ENCODE measurements around the gene MRPL34.

The MRPL34 gene

DNA sequence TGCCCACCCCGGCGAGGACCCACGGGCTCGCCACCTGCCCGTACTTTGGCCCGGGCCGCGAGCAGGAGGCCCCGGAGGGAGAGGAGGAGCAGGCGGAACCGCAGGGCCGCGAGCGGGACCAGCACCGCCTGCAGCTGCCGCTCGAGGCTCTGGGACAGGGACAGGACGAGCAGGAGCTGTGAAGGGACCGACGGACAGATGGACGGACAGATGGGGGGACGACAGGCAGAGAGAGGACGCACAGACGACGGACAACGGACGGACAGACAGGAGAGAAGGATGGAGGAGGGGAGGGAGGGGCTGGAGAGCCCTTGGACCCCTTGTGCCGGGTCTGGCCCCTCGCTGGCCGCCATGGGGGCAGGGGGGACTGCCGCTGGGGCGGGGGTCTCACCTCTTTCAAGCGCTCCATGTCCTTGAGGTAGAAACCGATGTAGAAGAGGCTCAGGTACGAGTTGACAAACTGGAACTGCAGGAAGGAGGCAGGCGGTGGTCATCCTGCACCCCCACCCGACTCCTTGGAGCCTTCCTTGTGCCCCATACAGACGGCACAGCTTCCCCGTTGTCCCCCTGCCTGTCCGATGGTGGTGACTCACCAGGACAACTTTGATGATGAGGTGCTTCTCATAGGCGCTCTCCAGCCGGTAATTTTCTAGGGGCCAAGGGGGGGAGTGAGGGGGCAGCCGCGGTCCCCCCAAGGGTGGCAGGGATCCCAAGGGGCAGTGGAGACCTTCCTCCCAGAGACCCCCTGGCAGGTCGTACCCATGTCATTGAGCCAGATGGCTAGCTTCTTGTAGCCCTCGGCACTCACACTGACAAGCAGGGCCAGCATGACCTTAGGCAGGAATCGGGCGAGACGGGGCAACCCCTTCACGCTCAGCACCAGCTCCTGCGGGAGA is 23.9 kb downstream of the MRPL34 start:
- no peak for FAIRE-seq

DNA sequence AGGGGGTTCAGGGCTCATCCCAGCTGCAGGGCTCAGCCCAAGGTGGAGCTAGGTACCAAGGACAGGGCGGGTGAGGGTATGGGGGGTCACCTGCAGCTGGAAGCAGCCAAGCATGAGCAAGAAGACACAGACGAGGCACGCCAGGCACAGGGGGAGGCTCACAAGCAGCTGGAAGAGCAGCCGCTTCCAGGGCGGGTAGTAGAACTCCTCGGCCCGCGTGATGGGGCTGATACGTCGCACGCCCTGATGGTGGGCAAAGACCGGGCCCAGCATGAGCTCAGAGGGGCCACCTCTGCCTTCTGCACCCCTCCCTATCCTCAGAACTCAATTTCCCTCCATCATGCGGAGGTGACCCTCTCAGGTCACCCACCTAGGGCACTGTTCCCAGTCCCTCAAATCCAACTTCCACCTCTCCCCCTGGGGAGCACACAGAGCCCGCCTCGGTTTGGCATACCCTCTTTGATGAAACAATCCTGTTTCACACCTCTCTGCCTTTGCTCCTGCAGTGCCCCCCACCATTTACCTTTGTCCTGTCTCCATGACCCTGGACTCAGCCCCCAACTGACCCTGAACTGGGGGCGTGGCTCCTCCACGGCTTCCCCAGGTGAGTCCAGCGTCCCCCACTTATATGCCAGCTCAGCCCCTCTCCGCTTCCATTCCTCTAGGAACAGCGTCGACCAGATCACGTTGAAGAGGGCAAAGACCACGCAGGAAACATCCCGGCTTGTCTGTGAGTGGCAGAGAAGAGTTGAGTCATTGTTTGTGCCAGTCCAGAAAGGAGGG is 24.8 kb downstream of the MRPL34 start:
- FAIRE-seq, result no peak

GRCh38 chr19:17331045-17331558 is 25.4 kb downstream of the MRPL34 start:
- no peak for FAIRE-seq

- FAIRE-seq, result no peak
Observed at GRCh38 chr19:17332360-17332676, 26.6 kb downstream of the MRPL34 start.

DNA sequence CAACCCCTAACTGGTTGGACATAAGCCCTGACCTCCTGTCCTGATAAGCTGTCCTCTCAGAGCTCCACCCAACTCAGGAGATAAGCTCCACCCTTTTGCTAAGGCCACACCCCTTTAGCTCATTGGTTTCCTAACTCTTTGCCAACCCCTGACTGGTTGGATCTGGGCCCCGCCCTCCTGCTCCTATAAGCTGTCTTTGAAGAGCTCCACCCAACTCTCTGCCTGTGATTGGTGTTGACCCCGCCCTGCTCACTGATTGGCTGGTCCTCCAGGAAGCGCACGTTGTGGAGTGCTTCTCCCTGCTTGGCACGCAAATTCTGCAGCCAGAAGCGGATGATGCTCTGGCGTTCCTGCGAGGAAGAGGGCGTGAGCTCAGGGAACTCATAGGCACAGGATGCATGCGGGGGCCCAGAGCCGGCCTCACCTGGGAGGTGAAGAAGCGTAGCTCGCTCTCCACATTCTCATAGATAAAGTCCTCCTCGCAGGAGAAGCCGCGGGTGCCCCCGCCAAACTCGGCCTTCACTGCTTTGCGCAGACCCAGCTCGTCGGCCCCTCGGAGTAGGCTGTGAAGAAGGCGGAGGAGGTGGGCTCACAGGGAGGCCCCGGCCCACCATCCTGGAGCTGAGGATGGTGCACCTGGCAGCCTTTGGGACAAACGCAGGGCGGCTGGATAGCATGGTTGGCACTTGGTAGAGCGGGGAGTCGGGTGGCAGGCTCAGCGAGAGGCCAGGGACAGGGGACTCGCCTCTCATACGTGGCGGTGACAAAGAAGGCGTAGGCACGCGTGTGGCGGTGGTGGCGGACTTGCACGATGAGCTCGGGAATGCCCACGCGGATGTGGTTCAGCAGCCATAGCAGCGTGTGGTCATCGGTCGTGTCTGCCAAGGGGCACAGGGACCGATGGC is 27.3 kb downstream of the MRPL34 start:
- no peak for FAIRE-seq

DNA sequence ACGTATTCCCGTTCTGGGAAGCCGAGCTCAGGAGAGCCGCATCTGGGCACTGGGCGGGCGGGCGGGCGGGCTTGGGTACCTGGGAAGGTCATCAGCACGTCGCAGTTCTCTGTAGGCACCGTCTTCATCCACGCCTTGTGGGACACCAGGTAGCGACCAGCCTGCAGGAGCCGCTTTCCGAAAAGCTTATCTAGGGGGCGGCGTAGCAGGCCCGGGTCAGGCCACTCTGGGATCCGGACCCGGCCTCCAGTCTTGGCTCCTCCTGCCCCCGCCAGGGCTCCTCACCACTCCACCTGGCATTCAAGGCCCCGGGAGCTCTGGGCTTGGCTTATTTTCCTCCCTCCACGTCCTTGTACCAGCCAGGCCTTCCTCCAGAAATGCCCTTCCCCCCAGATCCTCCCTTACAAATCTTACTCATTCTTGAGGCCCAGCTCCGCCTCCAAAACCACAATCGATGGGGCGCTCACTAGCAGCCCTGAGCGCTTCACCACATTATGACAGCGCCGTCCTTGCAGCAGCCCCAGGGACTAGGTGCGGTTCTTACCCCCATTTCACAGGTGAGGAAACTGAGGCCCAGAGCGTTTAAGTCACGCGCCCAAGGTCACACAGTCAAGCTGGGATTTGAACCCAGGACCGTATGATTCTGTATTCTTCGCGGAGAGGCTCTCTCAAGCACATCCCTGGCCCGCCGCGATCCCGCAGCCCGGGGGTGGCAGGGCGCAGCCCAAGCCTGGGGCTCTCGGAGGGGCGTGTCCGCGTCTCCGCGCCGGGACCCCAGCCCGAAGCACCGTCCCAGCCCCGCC is 28.1 kb downstream of the MRPL34 start:
- FAIRE-seq, result no peak

DNA sequence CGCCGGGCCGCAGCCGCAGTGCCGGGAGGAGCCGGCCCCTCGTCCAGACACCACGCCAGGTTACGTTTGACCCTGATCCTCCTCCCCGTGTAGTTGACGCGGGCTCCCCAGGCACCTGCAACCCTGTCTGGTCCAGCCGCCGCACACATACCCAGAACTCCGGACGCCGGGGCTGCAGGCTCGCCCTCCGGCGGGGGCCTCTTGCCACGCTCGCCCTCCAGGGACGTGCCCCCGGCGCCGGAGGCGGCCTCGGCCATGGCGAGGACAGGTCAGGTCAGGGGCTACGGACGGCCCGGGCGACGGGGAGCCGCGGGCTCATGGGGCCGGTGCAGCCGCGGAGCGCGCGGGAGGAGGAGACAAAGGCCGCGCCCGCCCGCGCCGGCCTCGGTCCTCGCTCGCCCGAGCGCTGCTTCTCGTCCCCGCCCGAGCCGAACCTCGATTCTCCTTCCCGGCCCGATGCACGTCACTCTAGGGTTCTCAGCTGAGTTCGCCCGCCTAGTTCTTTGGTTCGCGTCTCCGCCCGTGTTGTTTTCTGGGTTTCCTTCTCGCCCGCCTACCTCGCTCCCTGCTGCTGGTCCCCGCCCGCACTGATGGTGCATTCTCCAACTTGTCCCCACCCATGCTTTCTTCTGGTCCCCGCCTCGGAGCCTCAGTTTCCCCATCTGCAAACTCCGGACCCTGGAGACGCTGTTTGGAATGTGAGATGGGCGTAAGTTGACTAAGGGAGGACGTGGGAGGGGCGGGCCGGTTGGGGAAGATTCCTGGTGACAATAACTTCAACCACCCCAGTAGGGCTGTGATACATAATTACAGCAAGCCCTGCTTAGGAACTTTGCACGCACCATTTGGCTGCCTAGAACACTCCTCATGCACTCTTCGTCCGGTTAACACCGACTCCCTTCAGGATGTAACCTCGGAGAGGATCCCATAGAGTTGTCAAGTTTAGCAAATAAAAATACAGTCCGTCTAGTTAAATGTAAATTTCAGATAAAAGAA is 29.0 kb downstream of the MRPL34 start, which contains the start of gene ANO8:
ANO8 (minus strand) TSS at position 442 of the 996 bp plus-strand sequence; CDS start at position 257, 185 bp downstream.
- FAIRE-seq, result peak; percentile 86

GRCh38 chr19:17335575-17335974 is 29.9 kb downstream of the MRPL34 start:
- no peak for FAIRE-seq

- FAIRE-seq, result peak; percentile 98
Observed at GRCh38 chr19:17336872-17337674, 31.4 kb downstream of the MRPL34 start, which contains the start of gene GTPBP3. GTPBP3 (plus strand) TSS chr19:17337553; CDS start chr19:17337612, 59 bp downstream.

DNA sequence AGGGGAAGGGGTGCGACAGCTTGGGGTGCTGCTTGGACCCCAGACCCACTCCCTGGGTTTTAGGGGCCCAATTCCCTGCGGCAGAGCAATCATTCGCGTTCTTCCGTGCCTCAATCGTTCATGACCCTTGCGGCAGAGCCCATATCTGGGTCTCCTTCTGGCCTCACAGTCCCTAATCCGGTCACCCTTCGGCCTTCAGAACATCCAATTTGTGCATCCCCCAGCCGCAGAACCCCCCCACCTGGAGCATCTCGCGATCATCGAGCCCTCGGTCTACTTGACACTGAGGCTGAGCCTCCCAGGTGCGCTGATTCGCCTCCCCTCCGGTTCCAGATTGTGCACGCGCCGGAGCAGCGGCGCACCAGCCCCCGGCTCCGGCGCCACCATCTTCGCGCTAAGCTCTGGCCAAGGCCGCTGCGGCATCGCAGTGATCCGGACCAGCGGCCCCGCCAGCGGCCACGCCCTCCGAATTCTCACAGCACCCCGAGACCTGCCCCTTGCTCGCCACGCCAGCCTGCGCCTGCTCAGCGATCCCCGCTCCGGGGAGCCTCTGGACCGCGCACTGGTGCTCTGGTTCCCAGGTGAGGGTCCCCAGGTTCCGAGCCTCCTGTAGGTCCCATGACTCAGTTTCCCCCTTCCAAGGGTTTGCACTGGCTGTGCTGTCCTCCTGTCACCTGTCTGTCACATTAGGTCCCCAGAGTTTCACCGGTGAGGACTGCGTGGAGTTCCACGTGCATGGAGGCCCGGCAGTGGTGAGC is 32.2 kb downstream of the MRPL34 start:
- no peak for FAIRE-seq

DNA sequence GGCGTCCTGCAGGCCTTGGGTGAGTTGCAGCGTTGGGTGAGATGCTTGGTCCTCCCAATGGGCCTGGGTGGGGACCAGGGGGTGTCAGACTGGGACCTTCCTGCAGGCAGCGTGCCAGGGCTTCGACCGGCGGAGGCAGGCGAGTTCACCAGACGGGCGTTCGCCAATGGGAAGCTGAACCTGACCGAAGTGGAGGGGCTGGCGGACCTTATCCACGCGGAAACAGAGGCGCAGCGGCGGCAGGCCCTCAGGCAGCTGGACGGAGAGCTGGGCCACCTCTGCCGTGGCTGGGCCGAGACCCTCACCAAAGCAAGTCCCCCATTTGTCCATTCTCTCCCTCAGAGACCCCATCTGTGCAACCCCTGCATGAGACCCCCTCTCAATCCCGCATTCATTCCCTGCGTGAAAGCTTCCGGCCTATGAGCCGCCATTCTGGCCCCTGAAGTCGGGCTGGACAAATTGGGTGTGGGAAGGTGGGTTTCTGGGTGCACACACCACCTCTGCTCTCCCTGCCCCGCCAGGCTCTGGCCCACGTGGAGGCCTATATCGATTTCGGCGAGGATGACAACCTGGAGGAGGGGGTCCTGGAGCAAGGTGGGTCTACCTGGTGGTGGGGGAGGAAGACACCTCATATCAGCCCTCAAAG is 32.9 kb downstream of the MRPL34 start:
- no peak for FAIRE-seq

DNA sequence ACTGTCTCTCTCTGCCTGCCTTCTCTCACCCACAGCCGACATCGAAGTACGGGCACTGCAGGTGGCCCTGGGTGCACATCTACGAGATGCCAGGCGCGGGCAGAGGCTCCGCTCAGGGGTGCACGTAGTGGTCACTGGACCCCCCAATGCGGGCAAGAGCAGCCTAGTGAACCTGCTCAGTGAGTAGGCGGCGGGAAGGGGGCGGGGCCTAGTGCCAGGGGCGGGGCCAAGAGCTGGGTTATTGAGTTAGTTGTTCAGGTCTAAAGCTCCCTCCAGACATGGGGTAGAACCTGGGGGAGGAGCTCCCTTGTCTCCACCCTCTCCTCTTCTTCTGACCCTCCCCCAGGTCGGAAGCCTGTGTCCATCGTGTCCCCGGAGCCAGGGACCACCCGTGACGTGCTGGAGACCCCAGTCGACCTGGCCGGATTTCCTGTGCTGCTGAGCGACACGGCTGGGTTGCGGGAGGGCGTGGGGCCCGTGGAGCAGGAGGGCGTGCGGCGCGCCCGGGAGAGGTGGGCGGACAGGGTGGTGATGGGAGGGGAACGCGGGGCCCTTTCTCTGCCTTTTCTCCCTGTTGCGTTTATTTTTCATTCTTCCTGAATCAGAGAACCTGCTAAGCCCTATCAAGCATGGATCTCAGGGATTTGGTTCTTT is 33.5 kb downstream of the MRPL34 start:
- FAIRE-seq, result no peak

DNA sequence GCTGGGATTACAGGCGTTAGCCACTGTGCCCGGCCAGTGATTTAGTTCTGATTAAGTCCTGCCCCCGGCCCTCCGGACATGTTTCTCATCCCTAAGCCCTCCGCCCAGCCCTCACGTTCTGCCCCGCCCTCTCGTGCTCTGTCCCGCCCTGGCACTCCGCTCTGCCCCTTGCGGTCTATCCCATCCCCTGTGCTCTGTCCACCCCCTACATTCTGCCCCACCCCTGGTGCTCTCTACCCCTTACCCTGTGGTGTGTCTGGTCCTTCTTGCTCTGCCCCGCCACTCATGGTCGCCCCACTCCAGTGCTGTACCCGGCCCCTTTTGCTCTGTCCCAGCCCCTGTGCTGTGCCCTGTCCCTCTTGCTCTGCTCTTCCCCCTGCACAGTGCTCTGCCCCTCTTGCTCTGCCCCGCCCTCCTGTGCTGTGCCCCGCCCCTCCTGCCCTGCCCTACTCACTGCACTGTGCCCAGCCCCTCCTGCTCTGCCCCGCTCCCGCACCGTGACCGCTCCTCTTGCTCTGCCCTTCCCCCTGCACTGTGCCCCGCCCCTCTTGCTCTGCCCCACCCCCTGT is 34.7 kb downstream of the MRPL34 start:
- no peak for FAIRE-seq

- no peak for FAIRE-seq
Observed at GRCh38 chr19:17340871-17341357, 35.2 kb downstream of the MRPL34 start.

- no peak for FAIRE-seq
Observed at GRCh38 chr19:17341386-17341785, 35.7 kb downstream of the MRPL34 start.

- FAIRE-seq, result no peak
Observed at GRCh38 chr19:17341845-17342244, 36.2 kb downstream of the MRPL34 start.

- FAIRE-seq, result peak; percentile 74
Observed at GRCh38 chr19:17346109-17346671, 40.5 kb downstream of the MRPL34 start.

Measured in G401.6 (cell line).